Activated T-helper 2 cell treated with anti-CD3 and anti-CD28 coated beads, Interferon-gamma antibody, Interleukin-2, Interleukin-4, amounts not matched to agents 10 μg/mL and 5 μg/mL and 100 μg/mL, durations not matched to agents 14 hours and 24 hours and 36 hours (primary cell): ENCODE results near the gene NLGN1. TPM values are rescaled to one million over a fixed set of nuclear protein-coding genes. Genes with fewer than 3 reads are reported as not detected.

ENCODE experiments used
- DNase-seq: peaks from one replicate; pipeline ENCODE4 v3.0.0; 2021; ENCODE audit warnings: low spot score
- H3K27ac Mint-ChIP-seq: one replicate; pipeline ENCODE4 v1.8.0; 2021; ENCODE audit warnings: mixed read lengths
- H3K27me3 Mint-ChIP-seq: one replicate; pipeline ENCODE4 v1.8.0; 2021; ENCODE audit warnings: low read depth, mixed read lengths
- H3K36me3 Mint-ChIP-seq: one replicate; pipeline ENCODE4 v1.8.0; 2021; ENCODE audit warnings: low read depth, mixed read lengths
- H3K4me1 Mint-ChIP-seq: one replicate; pipeline ENCODE4 v1.8.0; 2021; ENCODE audit warnings: low read depth, mixed read lengths
- H3K4me3 Mint-ChIP-seq: one replicate; pipeline ENCODE4 v1.8.0; 2021; ENCODE audit warnings: low read depth, mild to moderate bottlenecking, moderate library complexity, mixed read lengths
- H3K9me3 Mint-ChIP-seq: one replicate; pipeline ENCODE4 v1.8.0; 2021; ENCODE audit warnings: mixed read lengths
- intact Hi-C: fragments of 100-400 bp; cut with micrococcal nuclease; formaldehyde crosslinking; loops from one replicate; pipeline ENCODE4 v1.15.1; 2023
- total RNA-seq: library from RNA; stranded (reverse); gene quantifications from 2 replicates; pipeline ENCODE4 v1.2.3, GENCODE V29; 2022

The NLGN1 gene
- total RNA-seq, 1 donor from 2014 or later: not detected

GRCh38 chr3:174153871-174154270 lies 756.3 kb downstream of the NLGN1 start:
- Mint-ChIP-seq H3K4me3 (no peak overlapping the region), H3K9me3 (no peaks in the 10 kb centered on the region), H3K4me1 (no peaks in the 10 kb centered on the region), H3K27me3 (no peaks in the 10 kb centered on the region), H3K27ac (no peak overlapping the region), H3K36me3 (no peaks in the 10 kb centered on the region)
- intact Hi-C loops: no loop called here
- no peak for DNase-seq

- Mint-ChIP-seq H3K4me3 (no peak overlapping the region), H3K27ac (no peak overlapping the region), H3K27me3 (no peaks in the 10 kb centered on the region), H3K9me3 (no peaks in the 10 kb centered on the region), H3K36me3 (no peaks in the 10 kb centered on the region), H3K4me1 (no peaks in the 10 kb centered on the region)
- no peak for DNase-seq
- intact Hi-C loops: no loop called here
Observed at GRCh38 chr3:174156200-174156599, 758.7 kb downstream of the NLGN1 start.

GRCh38 chr3:174158674-174159073 lies 761.1 kb downstream of the NLGN1 start:
- intact Hi-C loops: no loop called here
- no peak for DNase-seq
- Mint-ChIP-seq H3K4me1 (no peaks in the 10 kb centered on the region), H3K4me3 (no peak overlapping the region), H3K36me3 (no peaks in the 10 kb centered on the region), H3K27me3 (no peaks in the 10 kb centered on the region), H3K9me3 (peaks cover 3% of the 10 kb centered on the region), H3K27ac (no peak overlapping the region)

GRCh38 chr3:174159604-174160003 lies 762.1 kb downstream of the NLGN1 start:
- H3K4me1 Mint-ChIP-seq: no peaks in the 10 kb centered on the region

GRCh38 chr3:174162550-174162949 lies 765.0 kb downstream of the NLGN1 start:
- no peaks in the 10 kb centered on the region for H3K36me3 Mint-ChIP-seq
- no peaks in the 10 kb centered on the region for H3K4me1 Mint-ChIP-seq

More at GRCh38 chr3:174159604-174160003, 762.1 kb downstream of the NLGN1 start:
- intact Hi-C loops: no loop called here
- DNase-seq: no peak
- no peaks in the 10 kb centered on the region for H3K27me3 Mint-ChIP-seq
- H3K36me3 Mint-ChIP-seq: no peaks in the 10 kb centered on the region
- peaks cover 9% of the 10 kb centered on the region for H3K9me3 Mint-ChIP-seq
- H3K4me3 Mint-ChIP-seq: no peak overlapping the region
- no peak overlapping the region for H3K27ac Mint-ChIP-seq

GRCh38 chr3:174168026-174168425 lies 770.5 kb downstream of the NLGN1 start:
- no peaks in the 10 kb centered on the region for H3K36me3 Mint-ChIP-seq
- no peaks in the 10 kb centered on the region for H3K4me1 Mint-ChIP-seq
- H3K27me3 Mint-ChIP-seq: no peaks in the 10 kb centered on the region
- no peak overlapping the region for H3K4me3 Mint-ChIP-seq
- no peak for DNase-seq
- intact Hi-C loops: no loop called here
- peaks cover 21% of the 10 kb centered on the region for H3K9me3 Mint-ChIP-seq
- no peak overlapping the region for H3K27ac Mint-ChIP-seq

More at GRCh38 chr3:174162550-174162949, 765.0 kb downstream of the NLGN1 start:
- Mint-ChIP-seq H3K4me3 (no peak overlapping the region), H3K27me3 (no peaks in the 10 kb centered on the region), H3K9me3 (peaks cover 21% of the 10 kb centered on the region), H3K27ac (no peak overlapping the region)
- intact Hi-C loops: no loop called here
- no peak for DNase-seq

- intact Hi-C loops: no loop called here
- Mint-ChIP-seq H3K36me3 (no peaks in the 10 kb centered on the region), H3K9me3 (peaks cover 18% of the 10 kb centered on the region), H3K4me3 (no peak overlapping the region), H3K4me1 (no peaks in the 10 kb centered on the region), H3K27ac (no peak overlapping the region), H3K27me3 (no peaks in the 10 kb centered on the region)
- no peak for DNase-seq
Observed at GRCh38 chr3:174168538-174169254, 771.2 kb downstream of the NLGN1 start.

- no peak for DNase-seq
- Mint-ChIP-seq H3K4me1 (no peaks in the 10 kb centered on the region), H3K4me3 (no peak overlapping the region), H3K27me3 (no peaks in the 10 kb centered on the region), H3K27ac (no peak overlapping the region), H3K36me3 (no peaks in the 10 kb centered on the region), H3K9me3 (peaks cover 11% of the 10 kb centered on the region)
- intact Hi-C loops: no loop called here
Observed at GRCh38 chr3:174169736-174170135, 772.2 kb downstream of the NLGN1 start.

GRCh38 chr3:174170248-174170647 lies 772.7 kb downstream of the NLGN1 start:
- H3K4me3 Mint-ChIP-seq: no peak overlapping the region
- intact Hi-C loops: no loop called here
- H3K27ac Mint-ChIP-seq: no peak overlapping the region
- DNase-seq: no peak
- no peaks in the 10 kb centered on the region for H3K36me3 Mint-ChIP-seq
- H3K4me1 Mint-ChIP-seq: no peaks in the 10 kb centered on the region
- H3K27me3 Mint-ChIP-seq: no peaks in the 10 kb centered on the region
- peaks cover 11% of the 10 kb centered on the region for H3K9me3 Mint-ChIP-seq

- H3K36me3 Mint-ChIP-seq: no peaks in the 10 kb centered on the region
- H3K4me1 Mint-ChIP-seq: no peaks in the 10 kb centered on the region
- intact Hi-C loops: no loop called here
- no peak for DNase-seq
- H3K27ac Mint-ChIP-seq: no peak overlapping the region
- H3K9me3 Mint-ChIP-seq: no peaks in the 10 kb centered on the region
- no peak overlapping the region for H3K4me3 Mint-ChIP-seq
- no peaks in the 10 kb centered on the region for H3K27me3 Mint-ChIP-seq
Observed at GRCh38 chr3:174186377-174186989, 788.9 kb downstream of the NLGN1 start.

GRCh38 chr3:174191380-174191779 lies 793.8 kb downstream of the NLGN1 start:
- Mint-ChIP-seq H3K27me3 (no peaks in the 10 kb centered on the region), H3K4me3 (no peak overlapping the region), H3K9me3 (no peaks in the 10 kb centered on the region), H3K36me3 (no peaks in the 10 kb centered on the region), H3K4me1 (no peaks in the 10 kb centered on the region), H3K27ac (no peak overlapping the region)
- DNase-seq: no peak
- intact Hi-C loops: no loop called here

- Mint-ChIP-seq H3K4me3 (no peak overlapping the region), H3K27ac (no peak overlapping the region)
Observed at GRCh38 chr3:174191895-174192294, 794.4 kb downstream of the NLGN1 start.

GRCh38 chr3:174192471-174192870 lies 794.9 kb downstream of the NLGN1 start:
- Mint-ChIP-seq H3K9me3 (no peaks in the 10 kb centered on the region), H3K27me3 (no peaks in the 10 kb centered on the region), H3K36me3 (no peaks in the 10 kb centered on the region), H3K4me1 (no peaks in the 10 kb centered on the region), H3K4me3 (no peak overlapping the region), H3K27ac (no peak overlapping the region)
- intact Hi-C loops: no loop called here
- no peak for DNase-seq

More at GRCh38 chr3:174191895-174192294, 794.4 kb downstream of the NLGN1 start:
- Mint-ChIP-seq H3K36me3 (no peaks in the 10 kb centered on the region), H3K4me1 (no peaks in the 10 kb centered on the region), H3K27me3 (no peaks in the 10 kb centered on the region), H3K9me3 (no peaks in the 10 kb centered on the region)
- intact Hi-C loops: no loop called here
- DNase-seq: no peak
